ENCODE measurements around the gene EPB41L4B. TPM values are rescaled to one million over a fixed set of nuclear protein-coding genes. Genes with fewer than 3 reads are reported as not detected.

EPB41L4B gene
- total and polyA plus RNA-seq, 2 of the 13 experiments (the other 11 are each of a cell fraction or from before 2014, with no cell fraction given), result 17.6 to 22.1 TPM

GRCh38 chr9:109320742-109321448, at the start of gene EPB41L4B (continued):
- TF ChIP-seq HNF4G (IDR thresholded peaks at IDR 0.05; ENCODE audit: borderline replicate concordance, low read depth, low read length), result peak; percentile 13; the same call in 1 of the 2 replicates
- TF ChIP-seq HNF4G (CRISPR knock-in tag; IDR thresholded peaks at IDR 0.05; ENCODE audit: borderline replicate concordance, low read depth), result peak; percentile 64; the same call in 1 of the 2 replicates
- TF ChIP-seq ZNF850 (CRISPR knock-in tag; conservative IDR thresholded peaks at IDR 0.05), result no peak
- TF ChIP-seq, protein P1, sequence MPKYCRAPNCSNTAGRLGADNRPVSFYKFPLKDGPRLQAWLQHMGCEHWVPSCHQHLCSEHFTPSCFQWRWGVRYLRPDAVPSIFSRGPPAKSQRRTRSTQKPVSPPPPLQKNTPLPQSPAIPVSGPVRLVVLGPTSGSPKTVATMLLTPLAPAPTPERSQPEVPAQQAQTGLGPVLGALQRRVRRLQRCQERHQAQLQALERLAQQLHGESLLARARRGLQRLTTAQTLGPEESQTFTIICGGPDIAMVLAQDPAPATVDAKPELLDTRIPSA (CRISPR knock-in tag; IDR thresholded peaks at IDR 0.05; ENCODE audit: borderline replicate concordance), result no peak
- TF ChIP-seq GATA4 (IDR thresholded peaks at IDR 0.05; ENCODE audit: borderline replicate concordance, low read depth), result no peak
- no peak for TF ChIP-seq NONO (IDR thresholded peaks at IDR 0.05)
- TF ChIP-seq NONO (CRISPR knock-in tag; conservative IDR thresholded peaks at IDR 0.05), result peak; percentile 95
- peak; percentile 46; the same call in 1 of the 2 replicates for TF ChIP-seq SP140L (CRISPR knock-in tag; IDR thresholded peaks at IDR 0.05; ENCODE audit: borderline replicate concordance)
- no peak for TF ChIP-seq PLRG1 (conservative IDR thresholded peaks at IDR 0.05)
- peak; percentile 85 for TF ChIP-seq ZNF205 (CRISPR knock-in tag; IDR thresholded peaks at IDR 0.05)
- TF ChIP-seq ZFP36L2 (CRISPR knock-in tag; IDR thresholded peaks at IDR 0.05), result no peak
- peak; percentile 80; the same call in 1 of the 2 replicates for TF ChIP-seq KDM3A (CRISPR knock-in tag; IDR thresholded peaks at IDR 0.05; ENCODE audit: low read depth)
- TF ChIP-seq ELF1 (CRISPR knock-in tag; IDR thresholded peaks at IDR 0.05), result peak; percentile 48; the same call in 1 of the 2 replicates
- TF ChIP-seq HIC2 (CRISPR knock-in tag; IDR thresholded peaks at IDR 0.05; ENCODE audit: low read depth), result peak; percentile 80
- TF ChIP-seq ZNF550 (CRISPR knock-in tag; IDR thresholded peaks at IDR 0.05; ENCODE audit: borderline replicate concordance), result no peak
- peak; percentile 97 for TF ChIP-seq ERF (CRISPR knock-in tag; IDR thresholded peaks at IDR 0.05)
- TF ChIP-seq RFX3 (CRISPR knock-in tag; IDR thresholded peaks at IDR 0.05), result peak; percentile 67
- TF ChIP-seq ZNF33B (CRISPR knock-in tag; IDR thresholded peaks at IDR 0.05), result peak; percentile 85
- no peak for TF ChIP-seq CC2D1A (CRISPR knock-in tag; IDR thresholded peaks at IDR 0.05)
- TF ChIP-seq ZNF724P (CRISPR knock-in tag; IDR thresholded peaks at IDR 0.05; ENCODE audit: borderline replicate concordance), result no peak
- TF ChIP-seq SRSF1 (optimal IDR thresholded peaks at IDR 0.05; ENCODE audit: low read depth, low read length), result no peak
- TF ChIP-seq ZBTB42 (CRISPR knock-in tag; IDR thresholded peaks at IDR 0.05), result no peak
- peak; percentile 98 for TF ChIP-seq ZNF687 (CRISPR knock-in tag; IDR thresholded peaks at IDR 0.05)
- TF ChIP-seq DR1 (CRISPR knock-in tag; IDR thresholded peaks at IDR 0.05), result peak; percentile 21; the same call in 1 of the 2 replicates
- peak; percentile 84; the same call in 1 of the 2 replicates for TF ChIP-seq CCDC6 (CRISPR knock-in tag; IDR thresholded peaks at IDR 0.05)
- TF ChIP-seq ZBTB21 (CRISPR knock-in tag; IDR thresholded peaks at IDR 0.05), result peak; percentile 50

Data from HepG2 (cell line).